GM19240 (cell line): Measurements from ENCODE around the gene TRPV4.
A peak's percentile ranks its signal among the peaks of the same experiment; 100 is the strongest.
"Not testable (repeated sequence)": the region's sequence is repeated elsewhere in the genome, so short reads cannot be mapped to it uniquely, and the experiment has no call there.

ENCODE experiments used
- DNase-seq: peaks from one replicate; pipeline ENCODE4 v3.0.0; 2011; ENCODE audit warnings: low spot score; ENCODE audit not compliant: insufficient read length

The TRPV4 gene

GRCh38 chr12:109833307-109834189, at the start of gene TRPV4:
Gene TRPV4, minus strand, starts transcription at chr12:109833398. Its CDS starts 18,602 bp downstream, at chr12:109814796.
- no peak for DNase-seq

GRCh38 chr12:109881752-109882151, 48.6 kb upstream of the TRPV4 start:
- no peak for DNase-seq

- no peak for DNase-seq
These were observed 47.7 kb upstream of the TRPV4 start for GRCh38 chr12:109880938-109881337.

GRCh38 chr12:109880043-109880931, 47.1 kb upstream of the TRPV4 start, which contains the start of gene GLTP:
Gene GLTP, minus strand, starts transcription at chr12:109880541. Its CDS starts 167 bp downstream, at chr12:109880374.
- DNase-seq, result peak; percentile 87

GRCh38 chr12:109879351-109880042, 46.3 kb upstream of the TRPV4 start:
- no peak for DNase-seq

- no peak for DNase-seq
These were observed 45.6 kb upstream of the TRPV4 start for GRCh38 chr12:109878749-109879148.

- no peak for DNase-seq
These were observed 45.0 kb upstream of the TRPV4 start for GRCh38 chr12:109878247-109878625.

GRCh38 chr12:109877504-109878246, 44.5 kb upstream of the TRPV4 start:
- no peak for DNase-seq

GRCh38 chr12:109876406-109876805, 43.2 kb upstream of the TRPV4 start:
- DNase-seq, result no peak

GRCh38 chr12:109875572-109876131, 42.5 kb upstream of the TRPV4 start:
- DNase-seq, result no peak

GRCh38 chr12:109873653-109874052, 40.5 kb upstream of the TRPV4 start:
- DNase-seq, result no peak

- no peak for DNase-seq
These were observed 38.6 kb upstream of the TRPV4 start for GRCh38 chr12:109871668-109872314.

- DNase-seq, result no peak
These were observed 37.5 kb upstream of the TRPV4 start for GRCh38 chr12:109870648-109871047.

GRCh38 chr12:109868182-109869051, 35.2 kb upstream of the TRPV4 start:
- no peak for DNase-seq

- no peak for DNase-seq
These were observed 31.7 kb upstream of the TRPV4 start for GRCh38 chr12:109864916-109865315.

GRCh38 chr12:109863847-109864712, 30.9 kb upstream of the TRPV4 start:
- DNase-seq, result no peak

- DNase-seq, result not testable (repeated sequence)
These were observed 29.3 kb upstream of the TRPV4 start for GRCh38 chr12:109862491-109862890.
